SU-DHL-6 (cell line): Measurements from ENCODE around the gene NTN3.
A peak's percentile ranks its signal among the peaks of the same experiment; 100 is the strongest.

Experiments used
- H2AFZ ChIP-seq: fragments of 200-600 bp; sonication (generic); 2 replicates; pipeline ENCODE4 v1.6.1; 2014; ENCODE audit warnings: low read depth, mild to moderate bottlenecking, moderate library complexity, mixed read lengths, antibody characterized with exemption, low read length; ENCODE audit not compliant: severe bottlenecking
- H3F3A ChIP-seq: fragments of 200-600 bp; shearing (Covaris generic); 2 replicates; pipeline ENCODE4 v1.6.0; 2016; ENCODE audit warnings: antibody characterized with exemption, mild to moderate bottlenecking; ENCODE audit not compliant: insufficient read depth
- H3K27ac ChIP-seq: fragments of 200-600 bp; sonication (generic); 2 replicates; pipeline ENCODE4 v1.5.1; 2016; ENCODE audit warnings: low read depth, mild to moderate bottlenecking, low read length, moderate library complexity, mixed read lengths
- H3K27me3 ChIP-seq: fragments of 200-600 bp; sonication (generic), shearing (Covaris generic); 2 replicates; pipeline ENCODE4 v1.6.0; 2014; ENCODE audit warnings: mild to moderate bottlenecking, low read length
- H3K36me3 ChIP-seq: fragments of 200-600 bp; sonication (generic); 2 replicates; pipeline ENCODE4 v1.6.1; 2014; ENCODE audit warnings: mild to moderate bottlenecking, low read length, mixed read lengths
- H3K4me2 ChIP-seq: fragments of 300-600, 200-600 bp; shearing (Covaris generic), sonication (generic); 2 replicates; pipeline ENCODE4 v1.6.0; 2014; ENCODE audit warnings: low read length, low read depth, mild to moderate bottlenecking; ENCODE audit not compliant: poor library complexity, severe bottlenecking
- H3K4me3 ChIP-seq: fragments of 200-600 bp; sonication (generic); 2 replicates; pipeline ENCODE4 v1.5.1; 2014; ENCODE audit warnings: antibody characterized with exemption, low read length, mild to moderate bottlenecking, mixed read lengths; ENCODE audit not compliant: insufficient read depth, poor library complexity, severe bottlenecking
- H3K79me2 ChIP-seq: fragments of 200-600 bp; sonication (generic); 2 replicates; pipeline ENCODE4 v1.6.1; 2014; ENCODE audit warnings: mild to moderate bottlenecking, low read length, moderate library complexity; ENCODE audit not compliant: insufficient read depth
- H3K9ac ChIP-seq: fragments of 200-600 bp; sonication (generic); 2 replicates; pipeline ENCODE4 v1.7.0; 2014; ENCODE audit warnings: mild to moderate bottlenecking, low read length
- H3K9me2 ChIP-seq: fragments of 200-600 bp; sonication (generic); replicated peaks from 2 replicates; pipeline ENCODE4 v1.6.1; 2014; ENCODE audit warnings: low read length; ENCODE audit not compliant: insufficient read depth
- H3K9me3 ChIP-seq: fragments of 200-600 bp; sonication (generic); 2 replicates; pipeline ENCODE4 v1.6.1; 2014; ENCODE audit warnings: low read length, mixed read lengths; ENCODE audit not compliant: insufficient read depth
- H4K20me1 ChIP-seq: fragments of 200-600 bp; sonication (generic); 2 replicates; pipeline ENCODE4 v1.6.1; 2014; ENCODE audit warnings: low read depth, mild to moderate bottlenecking, antibody characterized with exemption, low read length, moderate library complexity, mixed read lengths
- CTCF ChIP-seq: fragments of 200-600 bp; sonication (generic); IDR thresholded peaks from one replicate; pipeline ENCODE4 v1.5.1; 2017; ENCODE audit warnings: antibody characterized with exemption, mild to moderate bottlenecking, low read length, moderate library complexity; ENCODE audit not compliant: insufficient read depth, poor library complexity, severe bottlenecking
- EZH2phosphoT487 ChIP-seq: fragments of 200-600 bp; sonication (generic), shearing (Covaris generic); conservative IDR thresholded peaks from 2 replicates; pipeline ENCODE4 v1.6.1; 2018; ENCODE audit warnings: mild to moderate bottlenecking, antibody characterized with exemption, low read length, moderate library complexity, mixed read lengths

The NTN3 gene

DNA sequence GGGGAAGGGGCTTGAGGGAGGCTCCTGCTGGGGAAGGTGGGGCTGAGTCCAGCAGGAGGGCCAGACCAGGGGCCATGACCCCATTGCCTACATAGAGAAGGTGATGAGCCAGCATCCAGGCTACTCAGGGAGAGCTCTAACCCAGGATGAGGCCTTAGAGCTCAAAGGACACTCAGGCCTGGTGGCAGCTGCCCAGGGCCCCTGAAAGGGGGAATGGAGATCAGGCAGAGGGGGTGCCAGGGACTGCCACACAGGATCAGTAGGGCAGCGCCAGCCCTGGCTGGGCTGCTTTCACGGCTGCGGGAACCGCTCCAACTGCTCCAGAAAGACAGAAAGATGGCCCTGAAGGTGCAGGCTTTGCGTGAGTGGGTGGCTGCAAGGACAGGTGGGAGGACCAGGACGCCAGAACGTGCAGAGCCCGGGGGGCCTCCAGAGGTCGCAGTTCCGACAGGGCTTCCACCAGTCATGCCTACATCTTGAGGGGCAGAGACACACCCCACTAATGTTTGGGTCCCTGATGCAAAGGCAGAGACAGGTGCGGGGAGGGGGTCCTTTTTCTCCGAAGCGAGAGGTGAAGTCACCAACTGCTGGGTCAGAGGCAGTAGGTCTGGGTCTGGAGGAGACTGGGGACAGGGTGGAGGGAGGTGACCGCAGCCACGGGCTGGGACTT, 41.8 kb downstream of the NTN3 start:
- H3K4me3 ChIP-seq, result peak overlapping the region; percentile 97
- H3K9me3 ChIP-seq, result no peaks in the 10 kb centered on the region
- H3F3A ChIP-seq, result 0 out of 2 replicates have a peak, but pooled peaks cover 3% of the 10 kb centered on the region
- TF ChIP-seq EZH2phosphoT487 (no peak), CTCF (peak; percentile 35)
- peaks cover 40% of the 10 kb centered on the region for H3K79me2 ChIP-seq
- H3K36me3 ChIP-seq, result no peaks in the 10 kb centered on the region
- H3K9ac ChIP-seq, result peak overlapping the region; percentile 95
- peak overlapping the region; percentile 87 for H3K27ac ChIP-seq
- H3K4me2 ChIP-seq, result peak overlapping the region; percentile 90
- no peaks in the 10 kb centered on the region for H4K20me1 ChIP-seq
- H3K27me3 ChIP-seq, result no peaks in the 10 kb centered on the region
- peak overlapping the region; percentile 82 for H2AFZ ChIP-seq
- H3K9me2 ChIP-seq, result no peaks in the 10 kb centered on the region

DNA sequence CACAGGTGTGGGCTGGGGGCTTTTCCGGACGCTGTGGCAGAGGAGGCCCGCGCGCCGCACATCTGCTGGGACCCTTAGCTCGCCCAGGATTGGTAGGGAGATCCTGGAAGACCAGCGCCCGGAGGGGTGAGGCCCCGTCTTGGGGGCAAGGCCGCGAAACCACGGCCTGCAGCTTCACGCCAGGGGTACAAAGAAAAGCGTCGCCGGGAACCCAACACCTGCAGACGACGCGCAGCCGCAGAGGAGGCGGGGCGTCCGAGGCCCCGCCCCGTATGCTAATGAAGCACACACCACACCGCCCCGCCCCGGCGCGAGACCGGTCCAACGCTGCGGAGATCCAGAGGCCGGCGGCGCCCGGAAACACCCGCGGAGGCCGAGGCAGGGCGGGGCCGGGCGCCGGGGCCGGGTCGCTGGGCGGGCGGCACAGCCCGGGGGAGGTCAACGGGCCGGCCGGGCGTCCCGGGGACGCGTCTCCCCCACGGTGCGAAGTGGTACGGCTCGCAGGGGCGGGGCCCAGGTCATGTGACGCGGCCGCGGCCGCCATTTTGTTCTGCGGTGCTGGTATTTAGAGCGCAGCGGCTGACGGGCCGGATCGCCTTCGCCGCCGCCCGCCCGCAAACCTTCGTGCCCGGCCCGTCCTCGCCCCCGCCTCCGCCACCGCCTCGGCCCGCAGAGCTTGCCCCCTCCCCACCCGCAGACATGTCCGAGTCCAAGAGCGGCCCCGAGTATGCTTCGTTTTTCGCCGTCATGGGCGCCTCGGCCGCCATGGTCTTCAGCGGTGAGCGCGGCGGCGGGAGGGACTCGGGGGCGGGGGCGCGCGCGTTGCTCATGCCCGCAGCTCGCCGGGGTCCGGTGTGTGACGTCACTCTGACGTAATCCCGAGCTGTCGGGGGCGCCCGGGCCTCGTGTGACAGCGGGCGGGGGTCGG, 42.6 kb downstream of the NTN3 start, which contains the start of gene ATP6V0C:
TSS of gene ATP6V0C (plus strand) at position 548 of the 928 bp plus-strand sequence. CDS start at position 700, 152 bp downstream.
- Histone ChIP-seq H3F3A (0 out of 2 replicates have a peak, but pooled peaks cover 3% of the 10 kb centered on the region), H4K20me1 (no peaks in the 10 kb centered on the region), H3K36me3 (no peaks in the 10 kb centered on the region), H3K9ac (peak within 1 kb of the TSS; percentile 95), H3K9me3 (no peaks in the 10 kb centered on the region), H2AFZ (peak within 1 kb of the TSS; percentile 82), H3K27ac (peak within 1 kb of the TSS; percentile 87), H3K9me2 (no peaks in the 10 kb centered on the region), H3K79me2 (peaks cover 48% of the 10 kb centered on the region), H3K27me3 (no peaks in the 10 kb centered on the region), H3K4me3 (peak within 1 kb of the TSS; percentile 97), H3K4me2 (peak within 1 kb of the TSS; percentile 90)
- TF ChIP-seq CTCF, result no peak
- TF ChIP-seq EZH2phosphoT487, result no peak

- no peak for TF ChIP-seq CTCF
- no peak for TF ChIP-seq EZH2phosphoT487
- peak overlapping the region; percentile 87 for H3K27ac ChIP-seq
- no peaks in the 10 kb centered on the region for H4K20me1 ChIP-seq
- 0 out of 2 replicates have a peak, but pooled peaks cover 3% of the 10 kb centered on the region for H3F3A ChIP-seq
- H3K9ac ChIP-seq, result peak overlapping the region; percentile 95
- no peaks in the 10 kb centered on the region for H3K9me2 ChIP-seq
- peaks cover 56% of the 10 kb centered on the region for H3K79me2 ChIP-seq
- no peaks in the 10 kb centered on the region for H3K9me3 ChIP-seq
- H3K4me2 ChIP-seq, result peak overlapping the region; percentile 90
- H3K36me3 ChIP-seq, result no peaks in the 10 kb centered on the region
- H3K27me3 ChIP-seq, result no peaks in the 10 kb centered on the region
- no peak overlapping the region for H2AFZ ChIP-seq
- peak overlapping the region; percentile 97 for H3K4me3 ChIP-seq
These were observed 43.5 kb downstream of the NTN3 start for GRCh38 chr16:2514333-2515179.
